OCI-LY1 (cell line): Measurements from ENCODE around the gene CCR3.

Experiments used
- EZH2 ChIP-seq: fragments of 200-600 bp; sonication (generic), shearing (Covaris generic); IDR thresholded peaks from 2 replicates; pipeline ENCODE4 v1.8.0; 2017; ENCODE audit warnings: borderline replicate concordance, mixed run types, mild to moderate bottlenecking, antibody characterized with exemption, low read length, moderate library complexity, mixed read lengths
- TF ChIP-seq, protein P1 (sequence below): fragments of 200-600 bp; sonication (generic), shearing (Covaris generic); IDR thresholded peaks from 2 replicates; pipeline ENCODE4 v1.5.1; 2017; ENCODE audit warnings: mild to moderate bottlenecking, antibody characterized with exemption, low read length, moderate library complexity, mixed read lengths

DNA sequence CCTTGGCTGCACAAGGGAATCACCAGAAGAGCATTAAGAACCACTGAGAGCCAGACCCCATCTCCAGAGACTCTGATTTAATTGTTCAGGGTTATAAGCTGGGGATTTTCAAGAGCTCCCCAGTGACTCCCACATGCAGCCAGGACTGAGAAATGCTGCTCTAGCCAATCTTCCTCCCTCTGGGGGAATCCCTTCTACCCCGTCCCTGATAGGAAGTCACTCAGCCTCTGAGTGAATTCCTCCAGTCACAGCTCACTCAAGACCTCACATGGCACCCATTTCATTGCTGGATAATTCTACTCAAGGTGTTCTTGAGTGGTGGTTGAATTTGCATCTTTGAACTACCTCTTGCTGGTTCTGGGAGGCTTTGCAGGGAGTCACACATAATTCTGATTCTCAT is 10.7 kb downstream of the CCR3 start:
- TF ChIP-seq, protein P1, sequence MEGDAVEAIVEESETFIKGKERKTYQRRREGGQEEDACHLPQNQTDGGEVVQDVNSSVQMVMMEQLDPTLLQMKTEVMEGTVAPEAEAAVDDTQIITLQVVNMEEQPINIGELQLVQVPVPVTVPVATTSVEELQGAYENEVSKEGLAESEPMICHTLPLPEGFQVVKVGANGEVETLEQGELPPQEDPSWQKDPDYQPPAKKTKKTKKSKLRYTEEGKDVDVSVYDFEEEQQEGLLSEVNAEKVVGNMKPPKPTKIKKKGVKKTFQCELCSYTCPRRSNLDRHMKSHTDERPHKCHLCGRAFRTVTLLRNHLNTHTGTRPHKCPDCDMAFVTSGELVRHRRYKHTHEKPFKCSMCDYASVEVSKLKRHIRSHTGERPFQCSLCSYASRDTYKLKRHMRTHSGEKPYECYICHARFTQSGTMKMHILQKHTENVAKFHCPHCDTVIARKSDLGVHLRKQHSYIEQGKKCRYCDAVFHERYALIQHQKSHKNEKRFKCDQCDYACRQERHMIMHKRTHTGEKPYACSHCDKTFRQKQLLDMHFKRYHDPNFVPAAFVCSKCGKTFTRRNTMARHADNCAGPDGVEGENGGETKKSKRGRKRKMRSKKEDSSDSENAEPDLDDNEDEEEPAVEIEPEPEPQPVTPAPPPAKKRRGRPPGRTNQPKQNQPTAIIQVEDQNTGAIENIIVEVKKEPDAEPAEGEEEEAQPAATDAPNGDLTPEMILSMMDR: no peak
- TF ChIP-seq EZH2: no peak
